Astrocyte (in vitro differentiated cells and primary cell): ENCODE data around the gene PAPSS2.

Experiments used
- CTCF ChIP-seq: IDR thresholded peaks from 2 replicates; pipeline ENCODE4 v1.5.1; 2011; ENCODE audit warnings: low read depth, mild to moderate bottlenecking, inconsistent platforms, low read length, moderate library complexity; ENCODE audit not compliant: insufficient read depth
- EZH2 ChIP-seq: IDR thresholded peaks from 2 replicates; pipeline ENCODE4 v1.6.1; 2012; ENCODE audit warnings: mild to moderate bottlenecking, low read length, inconsistent platforms; ENCODE audit not compliant: insufficient read depth

GRCh38 chr10:87715552-87716347, 56.1 kb downstream of the PAPSS2 start:
- TF ChIP-seq CTCF = no peak
- no peak for TF ChIP-seq EZH2
